ENCODE data around the gene OR52I1.

Gene OR52I1

GRCh38 chr11:4593739-4594138, at the start of gene OR52I1:
TSS of gene OR52I1 (plus strand) at chr11:4594039. CDS start at chr11:4594039, 0 bp downstream.
- no peak for DNase-seq (ENCODE audit: low read depth in 2 of 2)

- DNase-seq (ENCODE audit: low read depth in 2 of 2) = no peak
These were observed 48.9 kb upstream of the OR52I1 start, which contains the start of gene OR52M1 for GRCh38 chr11:4544891-4545290. TSS of gene OR52M1 (plus strand) at chr11:4545191. CDS start at chr11:4545191, 0 bp downstream.

- DNase-seq (ENCODE audit: low read depth in 2 of 2) = no peak
These were observed 47.0 kb upstream of the OR52I1 start for GRCh38 chr11:4546878-4547277.

DNA sequence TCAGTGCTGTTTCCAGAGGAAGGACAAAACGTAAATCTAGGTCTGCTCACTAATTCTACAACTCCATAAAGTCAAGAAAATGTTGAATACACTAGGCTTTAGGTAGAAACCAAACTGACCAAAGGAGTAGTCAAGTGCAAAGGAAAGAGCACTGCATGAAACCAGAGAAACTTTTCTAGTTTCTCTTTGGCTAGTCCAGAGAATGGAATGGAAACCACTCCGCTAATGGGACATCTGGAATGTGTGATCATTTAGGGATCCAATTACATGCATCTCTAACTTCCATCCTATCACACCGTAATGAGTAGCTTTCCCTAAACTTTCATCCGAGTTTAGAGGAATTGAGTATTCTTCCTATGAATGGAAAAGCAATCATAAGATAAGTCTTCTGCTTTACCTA, 46.4 kb upstream of the OR52I1 start:
- DNase-seq (ENCODE audit: low read depth in 2 of 2) = no peak

GRCh38 chr11:4551346-4551979, 42.4 kb upstream of the OR52I1 start:
- DNase-seq (ENCODE audit: low read depth in 2 of 2) = no peak

GRCh38 chr11:4559527-4560440, 34.1 kb upstream of the OR52I1 start:
- DNase-seq (ENCODE audit: low read depth in 2 of 2) = no peak

GRCh38 chr11:4560467-4560866, 33.4 kb upstream of the OR52I1 start:
- DNase-seq (ENCODE audit: low read depth in 2 of 2) = no peak

- no peak for DNase-seq (ENCODE audit: low read depth in 2 of 2)
These were observed 28.5 kb upstream of the OR52I1 start for GRCh38 chr11:4565371-4565770.

GRCh38 chr11:4569075-4569474, 24.8 kb upstream of the OR52I1 start:
- DNase-seq (ENCODE audit: low read depth in 2 of 2) = no peak

GRCh38 chr11:4576880-4577279, 17.0 kb upstream of the OR52I1 start:
- DNase-seq (ENCODE audit: low read depth in 2 of 2) = no peak

DNA sequence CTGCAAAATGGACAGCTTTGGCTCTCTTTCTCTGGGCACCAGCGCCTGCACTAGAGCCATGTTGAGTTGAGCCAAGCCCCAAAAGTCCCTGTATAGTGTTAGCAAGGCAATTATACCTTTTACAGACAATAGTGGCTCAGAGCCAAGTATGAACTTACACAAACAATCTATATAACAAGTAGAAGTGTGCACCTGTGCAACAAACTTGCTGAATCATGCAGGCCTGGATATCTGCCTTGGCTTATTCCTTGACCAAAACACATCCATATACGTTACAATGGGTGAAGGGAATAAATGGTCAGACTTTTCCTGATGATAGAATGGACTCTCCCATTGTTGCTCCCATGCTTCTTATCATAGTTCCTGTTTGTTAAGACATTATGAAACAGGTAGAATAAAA, 16.1 kb upstream of the OR52I1 start:
- DNase-seq (ENCODE audit: low read depth in 2 of 2) = no peak

GRCh38 chr11:4578624-4579023, 15.2 kb upstream of the OR52I1 start:
- no peak for DNase-seq (ENCODE audit: low read depth in 2 of 2)

DNA sequence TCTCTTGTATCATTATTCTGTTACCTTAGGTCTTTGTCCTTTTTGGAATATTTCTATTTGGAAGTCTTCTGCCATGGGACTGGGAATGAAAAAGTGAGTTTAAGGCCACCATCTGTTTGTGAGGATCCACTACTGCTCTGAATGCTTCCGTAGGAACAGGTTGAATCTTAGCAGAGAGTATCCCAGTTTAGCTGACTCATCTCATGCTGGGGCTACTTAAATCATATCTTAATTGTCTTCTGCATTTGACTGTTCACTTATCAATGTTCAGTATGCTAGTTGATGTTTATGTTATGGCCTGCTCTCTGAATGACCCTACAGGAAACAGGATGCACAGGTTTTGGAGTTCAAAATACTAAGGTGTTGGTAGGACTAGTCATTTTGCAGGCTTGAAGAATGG, 13.7 kb upstream of the OR52I1 start:
- no peak for DNase-seq (ENCODE audit: low read depth in 2 of 2)

DNA sequence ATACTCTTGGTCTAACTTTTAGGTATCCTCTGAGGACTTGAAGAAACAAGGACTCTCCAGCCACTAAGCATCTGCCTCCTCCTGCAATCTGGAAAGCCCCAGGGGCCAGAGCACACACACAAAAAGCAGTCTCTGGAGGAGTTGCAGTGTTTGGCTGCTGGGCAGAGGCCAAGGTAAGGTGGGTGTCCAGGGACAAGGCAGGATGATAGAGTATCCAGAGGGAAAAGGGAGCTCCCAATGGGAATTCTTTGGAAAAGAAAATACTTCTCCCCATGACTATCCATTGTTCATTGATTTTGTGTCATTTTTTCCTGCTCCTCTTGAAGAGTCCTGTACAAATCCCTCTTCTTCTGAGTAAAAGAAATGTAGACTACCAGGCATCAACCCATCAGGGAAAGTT, 12.4 kb upstream of the OR52I1 start, which contains the start of gene OR52I2:
OR52I2 (plus strand) TSS at position 301 of the 400 bp plus-strand sequence.
- DNase-seq (ENCODE audit: low read depth in 2 of 2) = no peak

DNA sequence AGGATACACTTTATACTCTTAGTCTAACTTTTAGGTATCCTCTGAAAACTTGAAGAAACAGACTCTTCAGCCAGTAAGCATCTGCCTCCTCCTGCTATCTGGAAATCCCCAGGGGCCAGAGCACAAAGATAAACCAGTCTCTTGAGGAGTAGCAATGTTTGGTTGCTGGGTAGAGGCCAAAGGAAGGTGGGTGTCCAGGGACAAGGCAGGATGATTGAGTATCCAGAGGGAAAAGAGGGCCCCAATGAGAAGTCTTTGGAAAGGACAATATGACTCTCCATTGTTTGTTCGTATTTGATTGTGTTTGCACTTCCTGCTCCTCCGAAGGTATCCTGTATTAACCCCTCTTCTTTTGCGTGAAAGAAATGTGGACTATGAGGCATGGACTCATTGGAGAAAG, 4.8 kb upstream of the OR52I1 start:
- no peak for DNase-seq (ENCODE audit: low read depth in 2 of 2)

- DNase-seq (ENCODE audit: low read depth in 2 of 2) = no peak
These were observed 11.2 kb downstream of the OR52I1 start for GRCh38 chr11:4605057-4605456.

GRCh38 chr11:4606231-4607015, 12.6 kb downstream of the OR52I1 start:
- DNase-seq (ENCODE audit: low read depth in 2 of 2) = no peak

- DNase-seq (ENCODE audit: low read depth in 2 of 2) = no peak
These were observed 13.3 kb downstream of the OR52I1 start for GRCh38 chr11:4607096-4607495.

DNA sequence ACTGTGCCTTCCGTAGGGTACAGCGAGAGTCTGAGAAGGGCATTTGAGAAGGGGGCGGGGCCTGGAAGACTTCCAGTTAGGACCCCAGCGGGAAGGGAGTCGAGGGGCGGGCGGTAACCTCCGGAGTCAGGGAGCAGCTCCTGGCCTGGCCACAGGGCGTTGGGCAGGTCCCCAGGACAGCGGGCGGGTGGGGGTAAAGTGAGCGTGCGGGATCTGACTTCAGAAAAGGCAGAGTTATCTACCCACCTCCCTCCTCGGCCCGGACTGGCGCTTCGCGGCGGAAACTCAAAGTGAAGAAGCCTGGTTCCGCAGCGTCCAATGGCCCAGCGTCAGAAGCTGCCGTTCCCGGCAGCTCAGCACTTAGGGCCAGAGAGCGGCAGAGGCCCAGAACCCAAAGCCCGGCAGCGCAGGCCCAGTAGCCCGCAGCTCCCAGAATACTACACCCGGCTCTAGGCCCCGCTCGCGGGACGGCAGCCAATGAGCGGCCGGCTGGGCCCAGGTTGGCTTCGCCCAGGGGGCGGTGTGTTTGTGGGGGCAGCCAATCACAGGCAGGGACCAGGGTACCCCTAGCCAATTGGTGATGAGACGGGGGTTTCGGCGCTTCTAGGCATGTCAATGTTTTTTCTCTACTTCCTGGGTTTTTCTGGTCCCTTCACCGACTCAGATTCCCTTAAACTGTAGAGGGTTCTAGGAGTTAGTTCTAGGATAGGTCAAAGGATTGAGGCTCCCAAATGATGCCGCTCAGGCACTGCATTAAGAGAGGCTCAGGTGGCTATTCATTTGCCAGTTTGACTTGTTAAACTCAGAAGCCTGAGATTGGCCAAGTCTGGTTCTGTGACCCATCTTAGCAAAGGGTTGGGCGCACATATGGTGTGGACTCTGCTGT, 14.2 kb downstream of the OR52I1 start, which contains the start of gene TRIM68:
TRIM68 (minus strand) TSS at position 451 of the 886 bp plus-strand sequence. CDS start 2,727 bp downstream, outside the sequence.
- DNase-seq (ENCODE audit: low read depth in 2 of 2) = peak; percentile 85 to 87

GRCh38 chr11:4610258-4610935, 16.6 kb downstream of the OR52I1 start:
- DNase-seq (ENCODE audit: low read depth in 2 of 2) = no peak

All from stimulated activated CD8-positive, alpha-beta memory T cell treated with anti-CD3 and anti-CD28 coated beads, Interleukin-7, amount 100 ng/mL, for 1 hour (primary cell).